GM19467 (cell line): Measurements from ENCODE around the gene VSIG1.

ENCODE experiments used
- ATAC-seq: cut with Tn5 transposase; IDR thresholded peaks from one replicate; pipeline ENCODE4 v1.9.1; 2021; ENCODE audit warnings: mild to moderate bottlenecking, moderate library complexity; ENCODE audit not compliant: unreplicated experiment

Gene VSIG1

GRCh38 chrX:108044554-108045256, at the start of gene VSIG1:
Gene VSIG1, plus strand, starts transcription at chrX:108045065. Its CDS starts 66 bp downstream, at chrX:108045131.
- no peak for ATAC-seq

DNA sequence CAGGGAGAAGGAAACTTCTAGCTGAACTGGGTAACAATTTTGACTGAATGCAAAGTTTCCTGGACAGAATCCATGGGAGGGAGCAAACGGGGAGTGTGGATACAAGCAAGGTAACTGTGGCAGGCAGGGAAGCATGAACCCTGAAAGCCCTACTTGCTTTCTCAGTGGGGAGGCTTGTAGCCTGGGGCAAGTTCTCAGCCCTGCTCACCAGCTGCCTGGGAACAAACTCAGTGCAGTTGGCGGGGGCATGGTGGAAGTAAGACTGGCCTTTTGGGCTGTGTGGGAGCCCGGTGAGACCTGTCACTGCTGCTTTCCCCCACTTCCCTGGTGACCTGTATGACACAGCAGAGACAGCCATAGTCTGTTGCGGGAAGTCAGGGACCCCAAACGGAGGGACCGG, 48.7 kb upstream of the VSIG1 start:
- no peak for ATAC-seq

GRCh38 chrX:108000751-108001150, 44.1 kb upstream of the VSIG1 start:
- no peak for ATAC-seq

GRCh38 chrX:108001218-108001814, 43.5 kb upstream of the VSIG1 start:
- ATAC-seq, result peak; percentile 81

- ATAC-seq, result no peak
Observed at GRCh38 chrX:108018656-108019381, 26.0 kb upstream of the VSIG1 start.

DNA sequence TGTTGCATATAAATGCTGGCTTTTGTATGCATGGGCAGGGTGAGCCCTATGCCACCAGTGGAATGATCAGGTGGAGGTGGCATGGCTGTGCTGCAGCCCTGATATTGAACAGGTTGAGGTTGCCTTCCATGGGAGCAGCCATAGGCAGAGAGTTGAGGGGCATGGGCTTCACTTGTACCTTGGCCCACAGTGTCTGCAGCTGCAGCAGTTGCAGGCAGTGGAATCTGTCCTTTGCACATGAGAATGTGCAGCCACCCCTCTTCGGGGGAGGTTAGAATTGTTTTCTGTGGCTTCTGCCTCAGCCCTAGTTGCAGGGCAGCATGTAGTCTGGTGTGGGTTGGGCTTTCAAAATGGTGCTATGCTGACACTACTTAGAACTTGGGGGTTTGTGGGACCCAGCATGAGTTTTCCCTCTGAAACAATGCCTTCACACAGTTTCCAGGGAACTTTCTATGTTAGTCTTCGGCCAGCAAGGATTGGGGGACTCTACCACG, 25.4 kb upstream of the VSIG1 start:
- ATAC-seq, result no peak

DNA sequence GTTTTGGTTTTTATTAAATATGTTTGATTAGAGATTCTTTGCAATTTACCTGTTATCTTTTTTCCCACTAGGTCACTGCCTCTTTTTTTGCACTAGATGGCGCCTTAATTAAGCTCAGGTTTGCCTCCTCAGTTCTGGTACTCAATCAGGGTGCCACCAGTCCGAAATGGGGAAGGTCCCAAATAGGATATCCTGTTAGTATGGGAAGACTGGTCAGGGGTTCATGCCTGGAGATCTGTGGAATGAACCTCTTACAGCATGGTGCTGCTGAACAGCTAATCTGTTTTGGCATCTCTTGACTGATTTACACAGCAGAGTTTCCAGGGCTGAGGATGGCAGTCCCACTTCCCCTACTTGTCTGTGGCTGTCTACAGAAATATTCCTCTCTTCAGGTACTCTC, 24.2 kb upstream of the VSIG1 start:
- ATAC-seq, result no peak

GRCh38 chrX:108022491-108023089, 22.3 kb upstream of the VSIG1 start:
- ATAC-seq, result no peak

- ATAC-seq, result no peak
Observed at GRCh38 chrX:108025376-108025775, 19.5 kb upstream of the VSIG1 start.

- ATAC-seq, result no peak
Observed at GRCh38 chrX:108025954-108026600, 18.8 kb upstream of the VSIG1 start.

DNA sequence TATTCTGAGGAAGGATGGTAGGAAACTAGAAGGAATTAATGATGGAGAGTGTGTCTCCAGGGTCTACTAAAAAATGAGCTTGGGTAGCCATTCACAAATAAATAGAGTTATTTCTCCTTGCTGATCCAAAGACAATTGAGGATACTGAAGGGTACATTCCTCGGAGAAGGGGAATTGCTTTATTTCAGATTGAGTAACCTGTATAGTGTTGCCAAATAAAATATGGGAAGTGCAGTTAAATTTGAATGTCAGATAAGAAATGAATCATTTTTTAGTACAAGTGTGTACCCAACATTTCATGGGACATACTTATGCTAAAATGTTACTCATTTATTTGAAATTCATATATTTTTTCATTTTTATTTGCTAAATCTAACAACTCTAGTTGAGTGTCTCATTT, 16.0 kb upstream of the VSIG1 start:
- ATAC-seq, result no peak

DNA sequence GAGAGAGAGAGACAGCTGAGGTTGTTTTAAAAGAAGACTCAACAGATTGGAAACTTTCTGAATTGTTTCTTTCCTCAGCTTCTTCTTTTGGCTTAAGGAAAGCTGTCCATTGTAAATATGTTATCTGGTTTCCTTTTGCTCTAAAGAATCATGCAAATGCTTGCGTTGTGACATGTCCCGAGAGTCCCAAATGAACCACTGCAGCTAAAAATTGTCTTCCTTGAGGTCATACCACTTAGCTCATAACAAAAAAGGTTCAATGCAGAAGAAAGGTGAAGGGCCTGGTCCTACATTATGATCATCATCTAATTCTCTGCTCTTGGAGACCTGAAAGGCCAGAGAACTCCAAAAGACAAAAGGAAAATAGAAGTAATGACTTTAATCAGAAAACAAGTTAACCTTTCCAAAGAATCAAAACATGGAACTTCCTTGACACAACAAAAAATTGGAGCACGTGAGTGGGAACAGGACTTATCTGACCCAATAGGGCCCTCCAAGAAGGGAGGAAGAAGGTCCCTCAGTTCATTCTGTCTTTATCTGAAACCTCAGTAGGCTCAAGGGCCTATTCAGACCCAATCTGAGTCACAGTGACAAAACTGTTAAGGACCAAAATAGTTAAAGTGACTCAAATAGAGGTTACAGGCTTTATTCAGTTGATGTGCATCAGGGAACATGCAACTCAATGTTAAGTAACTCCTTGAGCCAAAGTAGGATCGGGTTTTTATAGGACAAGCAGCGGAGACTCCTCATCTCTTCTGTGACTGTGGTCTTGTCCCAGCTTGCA, 14.7 kb upstream of the VSIG1 start:
- ATAC-seq, result no peak

DNA sequence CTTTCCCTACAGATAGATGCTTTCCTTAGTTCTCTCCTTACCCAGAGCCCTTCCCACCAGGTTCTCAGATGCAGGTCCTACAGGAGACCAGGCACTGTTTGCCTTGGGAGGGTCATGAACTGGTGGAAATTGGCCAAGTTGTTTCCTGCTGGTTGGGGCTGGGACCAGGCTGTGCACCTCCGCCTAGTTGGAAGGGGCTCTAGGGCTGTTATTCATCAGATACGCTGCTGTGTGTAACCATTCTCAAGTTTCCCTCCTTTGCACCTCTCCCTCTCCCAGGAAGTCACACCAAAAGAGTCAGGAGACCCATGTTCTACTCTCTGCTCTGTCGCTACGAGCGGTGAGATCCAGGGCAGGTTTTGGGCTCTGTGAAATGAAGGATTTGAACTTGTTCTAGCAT, 11.9 kb upstream of the VSIG1 start:
- no peak for ATAC-seq

DNA sequence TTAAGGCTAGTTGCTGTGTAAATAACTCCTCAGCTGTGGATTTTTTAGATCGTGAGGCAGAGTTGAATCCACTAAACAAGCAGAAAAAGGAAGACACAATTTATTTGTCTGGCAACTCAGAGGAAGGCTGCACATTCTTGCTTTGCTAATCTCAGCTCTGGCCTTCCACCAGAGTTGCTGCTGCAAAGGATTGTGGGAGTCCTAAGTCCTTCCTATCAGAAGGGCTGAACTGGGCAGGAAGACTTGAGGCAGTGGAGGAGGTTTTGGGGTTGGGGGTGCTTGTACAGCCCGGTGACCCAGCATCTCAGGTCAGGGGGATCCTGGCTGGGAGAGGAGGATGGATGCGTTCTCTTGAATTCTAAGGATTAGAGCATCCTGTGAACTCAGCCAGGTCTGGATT, 11.0 kb upstream of the VSIG1 start:
- no peak for ATAC-seq

DNA sequence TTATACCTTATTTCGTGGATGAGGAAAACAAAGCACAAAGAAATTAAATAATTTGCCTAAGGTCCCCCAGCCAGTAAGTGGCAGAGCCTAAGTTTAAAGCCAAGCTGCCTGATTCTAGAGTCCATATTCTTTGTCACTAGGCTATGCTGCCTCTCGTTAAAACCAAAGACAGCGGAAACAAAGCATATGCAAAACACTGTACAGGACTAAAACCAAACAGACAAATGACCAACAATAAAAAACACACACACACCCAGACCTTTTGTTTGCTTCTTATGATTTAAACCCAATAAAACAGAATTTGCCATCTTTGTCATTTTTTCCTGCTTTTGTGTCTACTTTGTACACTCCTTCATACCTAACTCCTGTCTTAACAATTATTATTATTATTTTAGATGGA, 10.1 kb upstream of the VSIG1 start:
- ATAC-seq, result no peak

DNA sequence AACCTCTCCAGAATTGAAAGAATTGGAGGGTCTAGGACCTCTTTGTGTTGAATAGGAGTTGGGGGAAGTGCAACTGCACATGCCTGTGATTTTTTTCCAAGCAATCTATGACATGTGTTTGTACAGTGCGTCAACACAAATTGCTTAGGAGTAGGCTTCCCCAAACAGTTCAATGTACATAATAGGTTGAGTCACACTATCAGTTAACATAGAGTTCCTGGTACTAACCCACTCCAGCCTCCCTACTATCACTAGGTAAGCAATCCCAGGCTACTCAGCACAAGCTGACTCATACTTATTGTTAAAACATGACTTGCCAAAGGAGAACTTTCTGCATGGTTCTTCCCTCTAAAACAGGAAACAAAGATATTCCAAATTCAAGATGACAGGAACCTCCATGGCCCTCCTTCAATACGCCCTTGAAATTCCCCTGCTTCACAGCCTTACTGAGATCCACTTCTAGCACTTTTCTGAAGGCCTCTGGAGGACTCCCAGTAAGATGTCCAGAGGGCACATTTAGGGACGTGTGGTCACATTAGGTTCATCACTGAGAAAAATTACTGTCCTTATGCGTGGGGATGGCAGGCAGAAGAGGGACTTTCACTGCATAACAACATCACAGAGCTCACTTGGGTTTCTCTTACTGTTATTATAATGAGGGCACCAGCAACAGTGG, 8.4 kb upstream of the VSIG1 start:
- no peak for ATAC-seq

DNA sequence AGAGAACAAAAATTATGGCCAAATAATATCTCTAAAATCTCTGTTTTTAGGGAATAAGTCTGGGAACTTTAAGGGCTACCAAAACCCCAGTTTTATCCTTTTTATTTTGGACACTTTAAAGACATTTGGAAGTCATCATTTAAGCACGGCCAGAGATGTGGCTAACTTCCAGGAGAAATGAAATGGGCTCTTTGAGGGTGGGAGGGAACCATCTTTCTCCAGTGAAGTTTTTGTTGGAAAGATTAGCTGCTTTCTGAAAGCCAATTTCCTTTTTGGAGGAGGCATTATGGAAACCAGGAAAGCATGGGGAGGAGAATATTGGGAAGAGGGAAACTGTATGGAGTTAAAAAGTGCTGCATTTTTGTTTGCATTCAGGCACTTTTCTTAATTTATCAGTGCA, 4.8 kb downstream of the VSIG1 start:
- no peak for ATAC-seq

DNA sequence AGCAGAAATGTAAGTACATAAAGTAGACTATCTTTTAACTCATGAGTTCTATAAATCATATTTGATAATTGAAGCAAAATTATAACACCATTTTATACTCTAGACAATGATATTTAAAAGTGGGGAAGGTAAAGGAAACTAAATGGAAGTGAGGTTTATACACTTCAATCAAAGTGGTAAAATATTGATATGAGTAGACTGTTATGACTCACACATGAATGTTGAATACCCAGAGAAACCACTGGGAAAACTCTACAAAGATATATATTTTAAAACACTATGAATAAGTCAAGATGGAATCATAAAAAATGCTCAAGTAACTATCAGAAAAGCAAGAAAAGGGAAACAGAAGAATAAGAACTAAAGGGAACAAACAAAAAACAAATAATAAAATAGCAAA, 8.4 kb downstream of the VSIG1 start:
- ATAC-seq, result no peak

- no peak for ATAC-seq
Observed at GRCh38 chrX:108055546-108055945, 10.7 kb downstream of the VSIG1 start.

DNA sequence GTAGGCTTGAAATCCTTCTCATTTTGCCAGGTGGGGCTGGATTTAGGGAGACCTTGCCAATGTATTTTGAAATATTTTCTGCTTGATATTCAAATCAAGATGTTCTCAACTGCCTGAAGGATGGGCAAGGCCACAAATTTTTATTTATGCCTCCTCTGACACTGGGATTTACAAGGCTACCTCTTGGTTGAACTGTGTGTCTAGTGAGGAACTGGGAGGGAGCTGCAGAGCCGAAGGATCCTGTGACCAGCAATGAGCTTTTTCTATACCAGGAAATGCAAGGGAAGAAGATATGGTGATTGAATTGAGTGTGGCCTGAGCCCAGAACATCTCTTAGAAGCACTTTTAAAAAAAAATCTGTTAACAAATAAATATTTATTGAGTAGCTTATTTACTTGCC, 14.9 kb downstream of the VSIG1 start:
- ATAC-seq, result no peak
